HL-60 (cell line): ENCODE results near the gene PDE6B.

Source experiments
- DNase-seq, 2 experiments: peaks; one replicate each; pipeline ENCODE4 v3.0.0-alpha.2; 2010 to 2020; ENCODE audit warnings: low read depth in 1 of 2, low spot score in 1 of 2
- H3K27ac ChIP-seq: fragments of 250-450 bp; sonication (Bioruptor Pico); replicated peaks from 2 replicates; pipeline ENCODE4 v1.5.1; 2020; ENCODE audit warnings: mild to moderate bottlenecking, moderate library complexity
- H3K27me3 ChIP-seq: fragments of 250-450 bp; sonication (Bioruptor Pico); 2 replicates; pipeline ENCODE4 v1.5.1; 2021; ENCODE audit warnings: mild to moderate bottlenecking, moderate library complexity; ENCODE audit not compliant: insufficient read depth, poor library complexity, severe bottlenecking
- H3K4me3 ChIP-seq: replicated peaks from 2 replicates; pipeline ENCODE4 v1.5.1; 2011; ENCODE audit warnings: mild to moderate bottlenecking, control low read depth, low read length; ENCODE audit not compliant: insufficient read depth
- GABPA ChIP-seq: IDR thresholded peaks from 2 replicates; pipeline ENCODE4 v1.6.1; 2012; ENCODE audit warnings: low read depth
- POLR2AphosphoS5 ChIP-seq: IDR thresholded peaks from 2 replicates; pipeline ENCODE4 v1.6.1; 2012; ENCODE audit warnings: low read depth
- SPI1 ChIP-seq: IDR thresholded peaks from 2 replicates; pipeline ENCODE4 v1.6.1; 2012; ENCODE audit warnings: low read depth, mild to moderate bottlenecking, borderline replicate concordance
- TF ChIP-seq, protein P1 (sequence below): IDR thresholded peaks from 2 replicates; pipeline ENCODE4 v1.6.1; 2012; ENCODE audit warnings: low read depth; ENCODE audit not compliant: insufficient replicate concordance
- TF ChIP-seq, protein P2 (sequence below): IDR thresholded peaks from one replicate; pipeline ENCODE4 v1.5.1; 2011; ENCODE audit warnings: low read length, control low read depth, inconsistent platforms; ENCODE audit not compliant: insufficient read depth

PDE6B gene

DNA sequence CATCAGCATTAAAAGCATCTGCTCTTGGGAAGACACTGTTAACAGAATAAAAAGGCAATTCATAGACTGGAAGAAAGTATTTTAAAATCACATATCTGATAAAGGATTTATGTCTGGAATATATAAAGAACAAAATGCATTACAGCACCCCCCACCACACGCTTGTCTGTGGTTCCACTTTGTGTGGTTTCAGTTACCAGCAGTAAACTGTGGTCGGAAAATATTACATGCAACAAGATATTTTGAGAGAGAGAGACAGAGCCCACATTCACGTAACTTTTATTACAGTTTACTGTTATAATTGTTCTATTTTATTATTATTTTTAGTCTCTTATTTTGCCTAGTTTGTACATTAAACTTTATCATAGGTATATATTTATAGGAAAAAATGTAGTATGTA lies 21.2 kb upstream of the PDE6B start:
- Histone ChIP-seq H3K4me3 (no peak overlapping the region), H3K27ac (no peak overlapping the region), H3K27me3 (no peaks in the 10 kb centered on the region)
- peak in 1 of 2 experiments; percentile 18 for DNase-seq
- TF ChIP-seq, protein P1, sequence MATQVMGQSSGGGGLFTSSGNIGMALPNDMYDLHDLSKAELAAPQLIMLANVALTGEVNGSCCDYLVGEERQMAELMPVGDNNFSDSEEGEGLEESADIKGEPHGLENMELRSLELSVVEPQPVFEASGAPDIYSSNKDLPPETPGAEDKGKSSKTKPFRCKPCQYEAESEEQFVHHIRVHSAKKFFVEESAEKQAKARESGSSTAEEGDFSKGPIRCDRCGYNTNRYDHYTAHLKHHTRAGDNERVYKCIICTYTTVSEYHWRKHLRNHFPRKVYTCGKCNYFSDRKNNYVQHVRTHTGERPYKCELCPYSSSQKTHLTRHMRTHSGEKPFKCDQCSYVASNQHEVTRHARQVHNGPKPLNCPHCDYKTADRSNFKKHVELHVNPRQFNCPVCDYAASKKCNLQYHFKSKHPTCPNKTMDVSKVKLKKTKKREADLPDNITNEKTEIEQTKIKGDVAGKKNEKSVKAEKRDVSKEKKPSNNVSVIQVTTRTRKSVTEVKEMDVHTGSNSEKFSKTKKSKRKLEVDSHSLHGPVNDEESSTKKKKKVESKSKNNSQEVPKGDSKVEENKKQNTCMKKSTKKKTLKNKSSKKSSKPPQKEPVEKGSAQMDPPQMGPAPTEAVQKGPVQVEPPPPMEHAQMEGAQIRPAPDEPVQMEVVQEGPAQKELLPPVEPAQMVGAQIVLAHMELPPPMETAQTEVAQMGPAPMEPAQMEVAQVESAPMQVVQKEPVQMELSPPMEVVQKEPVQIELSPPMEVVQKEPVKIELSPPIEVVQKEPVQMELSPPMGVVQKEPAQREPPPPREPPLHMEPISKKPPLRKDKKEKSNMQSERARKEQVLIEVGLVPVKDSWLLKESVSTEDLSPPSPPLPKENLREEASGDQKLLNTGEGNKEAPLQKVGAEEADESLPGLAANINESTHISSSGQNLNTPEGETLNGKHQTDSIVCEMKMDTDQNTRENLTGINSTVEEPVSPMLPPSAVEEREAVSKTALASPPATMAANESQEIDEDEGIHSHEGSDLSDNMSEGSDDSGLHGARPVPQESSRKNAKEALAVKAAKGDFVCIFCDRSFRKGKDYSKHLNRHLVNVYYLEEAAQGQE = no peak
- TF ChIP-seq, protein P2, sequence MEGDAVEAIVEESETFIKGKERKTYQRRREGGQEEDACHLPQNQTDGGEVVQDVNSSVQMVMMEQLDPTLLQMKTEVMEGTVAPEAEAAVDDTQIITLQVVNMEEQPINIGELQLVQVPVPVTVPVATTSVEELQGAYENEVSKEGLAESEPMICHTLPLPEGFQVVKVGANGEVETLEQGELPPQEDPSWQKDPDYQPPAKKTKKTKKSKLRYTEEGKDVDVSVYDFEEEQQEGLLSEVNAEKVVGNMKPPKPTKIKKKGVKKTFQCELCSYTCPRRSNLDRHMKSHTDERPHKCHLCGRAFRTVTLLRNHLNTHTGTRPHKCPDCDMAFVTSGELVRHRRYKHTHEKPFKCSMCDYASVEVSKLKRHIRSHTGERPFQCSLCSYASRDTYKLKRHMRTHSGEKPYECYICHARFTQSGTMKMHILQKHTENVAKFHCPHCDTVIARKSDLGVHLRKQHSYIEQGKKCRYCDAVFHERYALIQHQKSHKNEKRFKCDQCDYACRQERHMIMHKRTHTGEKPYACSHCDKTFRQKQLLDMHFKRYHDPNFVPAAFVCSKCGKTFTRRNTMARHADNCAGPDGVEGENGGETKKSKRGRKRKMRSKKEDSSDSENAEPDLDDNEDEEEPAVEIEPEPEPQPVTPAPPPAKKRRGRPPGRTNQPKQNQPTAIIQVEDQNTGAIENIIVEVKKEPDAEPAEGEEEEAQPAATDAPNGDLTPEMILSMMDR = no peak
- TF ChIP-seq SPI1 (no peak), POLR2AphosphoS5 (no peak), GABPA (no peak)

DNA sequence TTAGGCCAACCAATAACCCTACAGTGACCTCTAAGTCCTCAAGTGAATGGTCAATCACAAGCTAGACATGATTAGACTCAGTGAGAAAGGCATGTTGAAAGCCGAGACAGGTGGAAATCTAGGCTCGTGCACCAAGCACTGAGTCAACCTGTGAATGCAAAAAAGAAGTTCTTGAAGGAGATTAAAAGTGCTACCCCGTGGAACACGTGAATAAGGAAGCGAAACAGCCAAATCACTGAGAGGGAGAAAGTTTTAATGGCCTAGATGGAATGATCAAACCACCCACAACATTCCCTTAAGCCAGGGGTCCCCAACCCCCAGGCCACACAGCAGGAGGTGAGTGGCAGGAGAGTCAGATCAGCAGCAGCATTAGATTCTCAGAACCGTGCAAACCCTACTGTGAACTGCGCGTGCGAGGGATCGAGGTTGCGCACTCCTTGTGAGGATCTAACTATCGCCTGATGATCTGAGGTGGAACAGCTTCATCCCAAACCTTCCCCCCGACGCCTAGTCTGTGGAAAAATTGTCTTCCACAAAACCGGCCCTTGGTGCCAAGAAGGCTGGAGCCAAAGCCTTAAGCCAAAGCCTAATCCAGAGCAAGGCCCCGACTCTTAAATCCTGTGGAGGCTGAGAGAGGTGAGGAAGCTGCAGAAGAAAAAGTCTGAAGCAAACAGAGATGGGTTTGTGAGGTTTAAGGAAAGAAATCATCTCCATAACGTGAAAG lies 19.5 kb upstream of the PDE6B start:
- Histone ChIP-seq H3K4me3 (no peak overlapping the region), H3K27me3 (no peaks in the 10 kb centered on the region), H3K27ac (no peak overlapping the region)
- DNase-seq = no peak
- TF ChIP-seq POLR2AphosphoS5 = no peak
- TF ChIP-seq, protein P2 = no peak
- TF ChIP-seq, protein P1 = no peak
- no peak for TF ChIP-seq GABPA
- no peak for TF ChIP-seq SPI1

DNA sequence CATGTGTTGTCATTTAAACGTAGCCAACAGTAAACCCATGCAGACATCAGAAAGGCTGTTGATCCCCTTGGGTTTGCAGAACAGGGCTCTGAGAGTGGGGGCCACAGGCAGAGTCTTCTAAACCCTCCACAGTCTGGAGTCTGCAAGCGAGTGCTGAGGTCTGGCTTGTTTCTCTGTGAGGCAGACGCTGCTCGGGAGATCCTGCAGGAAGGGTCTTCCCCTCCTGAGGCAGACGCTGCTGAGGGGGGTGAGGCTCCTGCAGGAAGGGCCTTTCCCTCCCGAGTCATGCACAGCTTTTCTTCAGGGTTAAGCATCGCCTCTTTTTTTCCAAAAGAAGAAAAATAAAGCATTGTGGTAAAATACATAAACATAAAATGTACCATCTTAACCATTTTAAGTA lies 17.1 kb upstream of the PDE6B start:
- Histone ChIP-seq H3K27ac (no peak overlapping the region), H3K27me3 (no peaks in the 10 kb centered on the region), H3K4me3 (no peak overlapping the region)
- TF ChIP-seq SPI1 (no peak), GABPA (no peak), POLR2AphosphoS5 (no peak)
- TF ChIP-seq, protein P2 = no peak
- TF ChIP-seq, protein P1 = no peak
- no peak for DNase-seq
